A549 (cell line): Measurements from ENCODE around the gene KIAA1755. TPM values are rescaled to one million over a fixed set of nuclear protein-coding genes. Genes with fewer than 3 reads are reported as not detected.

Experiments
- ATAC-seq, 2 experiments: fragments of 200-7000 bp in 1 of 2; fragments of >200 bp in 1 of 2; cut with Nextera tagmentation in 1 of 2; cut with Tn5 transposase in 1 of 2; 3 replicates each; pipeline versions ENCODE4 v1.8.0 to v1.9.1; 2018 to 2020; ENCODE audit warnings: mild to moderate bottlenecking in 1 of 2, moderate library complexity in 1 of 2
- CTCF ChIA-PET: fragments of 300-600 bp; sonication (Branson Sonifier 250); formaldehyde crosslinking; extraction: SDS; loops from one replicate; lab custom pipeline; 2021; ENCODE audit warnings: antibody characterized with exemption, inconsistent platforms; lab: Yijun Ruan, JAX
- POLR2A ChIA-PET: fragments of 350-600 bp; formaldehyde crosslinking; extraction: SDS; loops from one replicate; lab custom pipeline; 2021; ENCODE audit warnings: antibody characterized with exemption, inconsistent platforms; lab: Yijun Ruan, JAX
- DNase-seq, 2 experiments: peaks; one replicate each; pipeline versions ENCODE4 v3.0.0 to v3.0.0-alpha.2; 2011 to 2016; ENCODE audit warnings: low read depth in 1 of 2, low spot score in 1 of 2
- FAIRE-seq: peaks from 2 replicates; lab custom pipeline; 2011; peaks lifted over from hg19 to GRCh38; lab: Jason Lieb, UNC
- H3K27ac ChIP-seq, 2 experiments: fragments of >200 bp; sonication (Bioruptor Twin); formaldehyde crosslinking; 3 replicates each; pipeline ENCODE4 v1.5.1; 2016 to 2017
- H3K4me1 ChIP-seq: fragments of >200 bp; sonication (Bioruptor Twin); formaldehyde crosslinking; 3 replicates; pipeline ENCODE4 v1.6.1; 2016
- H3K4me2 ChIP-seq: fragments of >200 bp; sonication (Bioruptor Twin); formaldehyde crosslinking; 3 replicates; pipeline ENCODE4 v1.6.1; 2016
- H3K4me3 ChIP-seq: fragments of >200 bp; sonication (Bioruptor Twin); formaldehyde crosslinking; 3 replicates; pipeline ENCODE4 v1.5.1; 2016
- H3K9me3 ChIP-seq: fragments of >200 bp; sonication (Bioruptor Twin); formaldehyde crosslinking; 3 replicates; pipeline ENCODE4 v1.6.1; 2016
- CTCF ChIP-seq: fragments of >200 bp; sonication (Bioruptor Twin); formaldehyde crosslinking; IDR thresholded peaks from 3 replicates; pipeline ENCODE4 v1.5.1; 2016
- EP300 ChIP-seq, 2 experiments: fragments of >200 bp; sonication (Bioruptor Twin); formaldehyde crosslinking; IDR thresholded peaks; 2 replicates in 1 of 2; 3 replicates in 1 of 2; pipeline ENCODE4 v1.6.1; 2016 to 2017
- GATA3 ChIP-seq: IDR thresholded peaks from 2 replicates; pipeline ENCODE4 v1.6.1; 2012; ENCODE audit warnings: borderline replicate concordance
- HOXA7 ChIP-seq: fragments of 250-450 bp; sonication (Bioruptor Pico); IDR thresholded peaks from 2 replicates; pipeline ENCODE4 v1.5.0; 2020; ENCODE audit warnings: mild to moderate bottlenecking, moderate library complexity
- POLR2AphosphoS2 ChIP-seq: conservative IDR thresholded peaks from 2 replicates; pipeline ENCODE4 v1.6.1; 2012; ENCODE audit warnings: low read length, improper control_type of control experiment, inconsistent platforms
- RAD21 ChIP-seq, 2 experiments: fragments of >200 bp in 1 of 2; sonication (Bioruptor Twin) in 1 of 2; formaldehyde crosslinking in 1 of 2; IDR thresholded peaks in 1 of 2; conservative IDR thresholded peaks in 1 of 2; 2 replicates in 1 of 2; 3 replicates in 1 of 2; pipeline ENCODE4 v1.6.1; 2012 to 2018; ENCODE audit warnings: inconsistent platforms in 1 of 2
- SMC3 ChIP-seq: fragments of >200 bp; sonication (Bioruptor Twin); formaldehyde crosslinking; IDR thresholded peaks from 3 replicates; pipeline ENCODE4 v1.6.1; 2018; ENCODE audit warnings: inconsistent platforms
- SREBF2 ChIP-seq: fragments of 450-650 bp; IDR thresholded peaks from 2 replicates; pipeline ENCODE4 v1.6.1; 2014; ENCODE audit warnings: mild to moderate bottlenecking, moderate library complexity
- USF2 ChIP-seq: fragments of 450-650 bp; IDR thresholded peaks from 2 replicates; pipeline ENCODE4 v1.6.1; 2014; ENCODE audit warnings: antibody characterized with exemption
- ZFP36 ChIP-seq: fragments of 450-650 bp; IDR thresholded peaks from 2 replicates; pipeline ENCODE4 v1.6.1; 2014; ENCODE audit warnings: borderline replicate concordance; ENCODE audit not compliant: partially characterized antibody
- WGBS: methylation state at CpG from one replicate; pipeline ENCODE4 v1.1.6; 2017; ENCODE audit errors: missing lambda C conversion rate; 5-methylcytosine and 5-hydroxymethylcytosine counted together
- polyA plus RNA-seq, 4 experiments: library from polyadenylated mRNA; depleted of rRNA in 3 of 4; stranded (reverse); fragments of >200 nt; fragmentation: RNase III in 1 of 4; extraction: RNeasy Plus Mini Kit Qiagen cat#74134 plus additional on column Dnase treatment in 1 of 4; gene quantifications; 2 replicates in 3 of 4; 3 replicates in 1 of 4; pipeline ENCODE4 v1.2.3, GENCODE V29; 2011 to 2017
- TF ChIP-seq, protein P1 (sequence below): fragments of 250-450 bp; sonication (Bioruptor Pico); IDR thresholded peaks from 2 replicates; pipeline ENCODE4 v1.5.0; 2021; ENCODE audit warnings: mild to moderate bottlenecking, moderate library complexity, borderline replicate concordance

KIAA1755 gene
- polyA plus RNA-seq, 2 of the 4 experiments (the other 2 are of a cell fraction), result 0.04 to 0.21 TPM

DNA sequence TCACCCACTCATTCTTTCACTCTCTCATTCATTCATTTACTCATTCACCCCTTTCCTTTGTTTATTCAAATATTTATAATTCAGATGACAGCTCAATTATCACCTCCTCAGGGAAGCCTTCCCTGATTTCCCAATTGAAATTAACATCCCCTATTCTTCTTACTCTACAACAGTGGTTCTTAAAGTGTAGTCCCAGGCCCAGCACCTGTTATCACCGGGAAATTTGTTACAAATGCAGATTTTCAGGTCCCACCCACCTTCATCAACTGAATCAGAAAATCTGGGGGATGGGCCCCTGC is 30.3 kb downstream of the KIAA1755 start:
- 36% methylated on average over 1 of the region's 1 CpG for WGBS
- ATAC-seq, result no peak
- no peak overlapping the region for H3K4me3 ChIP-seq
- POLR2A ChIA-PET, result interaction anchor here (0.7 kb wide), 1 partner anchor 39 kb away, joined by 5 read pairs; no protein-coding TSS in a partner anchor
- no peak for DNase-seq
- no peaks in the 10 kb centered on the region for H3K9me3 ChIP-seq
- CTCF ChIA-PET, result interaction anchor here (0.7 to 12.7 kb wide), 7 partner anchors 9 to 522 kb away, joined by 3 to 107 read pairs (median 3); no protein-coding TSS in a partner anchor
- H3K4me2 ChIP-seq, result no peak overlapping the region
- no peak overlapping the region for H3K27ac ChIP-seq
- FAIRE-seq, result no peak
- no peaks in the 10 kb centered on the region for H3K4me1 ChIP-seq
- TF ChIP-seq GATA3 (no peak), HOXA7 (CRISPR knock-in tag) (no peak), SREBF2 (no peak), ZFP36 (peak; percentile 70)

GRCh38 chr20:38229376-38230252 is 30.9 kb downstream of the KIAA1755 start:
- CTCF ChIA-PET, result interaction anchor here (0.7 to 12.7 kb wide), 13 partner anchors 8 to 523 kb away, joined by 3 to 107 read pairs (median 3); no protein-coding TSS in a partner anchor
- DNase-seq, result no peak
- ATAC-seq, result peak in 1 of 2 experiments; percentile 42; a peak in 2 of 6 replicates
- TF ChIP-seq RAD21 (conservative IDR thresholded peaks at IDR 0.05 in 1 of 2, IDR thresholded peaks at IDR 0.05 in 1 of 2) (peak; percentile 38 to 40), CTCF (peak; percentile 57), SMC3 (peak; percentile 59)
- TF ChIP-seq, protein P1, sequence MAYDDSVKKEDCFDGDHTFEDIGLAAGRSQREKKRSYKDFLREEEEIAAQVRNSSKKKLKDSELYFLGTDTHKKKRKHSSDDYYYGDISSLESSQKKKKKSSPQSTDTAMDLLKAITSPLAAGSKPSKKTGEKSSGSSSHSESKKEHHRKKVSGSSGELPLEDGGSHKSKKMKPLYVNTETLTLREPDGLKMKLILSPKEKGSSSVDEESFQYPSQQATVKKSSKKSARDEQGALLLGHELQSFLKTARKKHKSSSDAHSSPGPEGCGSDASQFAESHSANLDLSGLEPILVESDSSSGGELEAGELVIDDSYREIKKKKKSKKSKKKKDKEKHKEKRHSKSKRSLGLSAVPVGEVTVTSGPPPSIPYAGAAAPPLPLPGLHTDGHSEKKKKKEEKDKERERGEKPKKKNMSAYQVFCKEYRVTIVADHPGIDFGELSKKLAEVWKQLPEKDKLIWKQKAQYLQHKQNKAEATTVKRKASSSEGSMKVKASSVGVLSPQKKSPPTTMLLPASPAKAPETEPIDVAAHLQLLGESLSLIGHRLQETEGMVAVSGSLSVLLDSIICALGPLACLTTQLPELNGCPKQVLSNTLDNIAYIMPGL (CRISPR knock-in tag), result no peak
- Histone ChIP-seq H3K27ac (no peak overlapping the region), H3K4me3 (no peak overlapping the region), H3K9me3 (no peaks in the 10 kb centered on the region), H3K4me1 (no peaks in the 10 kb centered on the region), H3K4me2 (no peak overlapping the region)
- POLR2A ChIA-PET, result no interaction called here
- FAIRE-seq, result no peak
- 47% methylated on average over 6 of the region's 6 CpGs for WGBS

GRCh38 chr20:38228436-38228835 is 32.1 kb downstream of the KIAA1755 start:
- ATAC-seq, result no peak
- WGBS, result 19% methylated on average over 2 of the region's 2 CpGs

More at GRCh38 chr20:38228436-38228835, 32.1 kb downstream of the KIAA1755 start:
- H3K27ac ChIP-seq, result no peak overlapping the region
- DNase-seq, result peak in 1 of 2 experiments; percentile 23
- H3K4me2 ChIP-seq, result no peak overlapping the region
- ChIA-PET POLR2A (no interaction called here), CTCF (interaction anchor here (1.0 to 23.9 kb wide), 6 partner anchors 15 to 171 kb away, joined by 3 to 818 read pairs (median 4); partner anchors contain the start of gene TGM2)
- H3K4me3 ChIP-seq, result no peak overlapping the region
- H3K4me1 ChIP-seq, result no peaks in the 10 kb centered on the region
- H3K9me3 ChIP-seq, result no peaks in the 10 kb centered on the region
- TF ChIP-seq EP300 (IDR thresholded peaks at IDR 0.05), result no peak
- TF ChIP-seq POLR2AphosphoS2, result no peak
- peak; percentile 49 for TF ChIP-seq USF2
- TF ChIP-seq, protein P1 (CRISPR knock-in tag), result no peak
- FAIRE-seq, result no peak
